NCI-H1694 treated with DMSO at 0.1 percent for 48 hours (cell line): ENCODE results near the gene TBC1D4.
"Not testable (repeated sequence)": the region's sequence is repeated elsewhere in the genome, so short reads cannot be mapped to it uniquely, and the experiment has no call there.

ENCODE experiments used
- DNase-seq: peaks from one replicate; lab custom pipeline; 2025; lab: John Stamatoyannopoulos, UW

The TBC1D4 gene

DNA sequence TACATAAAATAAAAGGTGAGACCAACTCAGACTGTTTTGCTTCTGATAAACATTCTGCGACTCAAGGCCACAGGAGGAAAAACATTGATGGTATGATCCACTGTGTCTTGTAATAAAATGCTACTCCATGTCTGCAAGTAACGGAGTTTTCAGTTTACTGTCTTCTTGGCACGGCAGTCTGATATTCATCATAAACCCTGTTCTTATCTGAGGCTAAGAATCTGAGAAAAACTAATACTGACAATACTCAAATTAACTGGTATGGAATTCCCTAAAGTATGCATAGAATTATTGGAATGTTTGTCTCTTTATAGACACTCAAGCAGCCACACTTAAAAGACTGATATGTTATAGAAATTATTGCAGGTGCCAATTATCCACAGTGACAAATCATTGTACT, 125.5 kb downstream of the TBC1D4 start:
- DNase-seq = no peak

GRCh38 chr13:75355609-75356008, 126.4 kb downstream of the TBC1D4 start:
- no peak for DNase-seq

GRCh38 chr13:75353781-75354193, 128.2 kb downstream of the TBC1D4 start:
- no peak for DNase-seq

GRCh38 chr13:75352641-75353327, 129.2 kb downstream of the TBC1D4 start:
- DNase-seq = no peak

DNA sequence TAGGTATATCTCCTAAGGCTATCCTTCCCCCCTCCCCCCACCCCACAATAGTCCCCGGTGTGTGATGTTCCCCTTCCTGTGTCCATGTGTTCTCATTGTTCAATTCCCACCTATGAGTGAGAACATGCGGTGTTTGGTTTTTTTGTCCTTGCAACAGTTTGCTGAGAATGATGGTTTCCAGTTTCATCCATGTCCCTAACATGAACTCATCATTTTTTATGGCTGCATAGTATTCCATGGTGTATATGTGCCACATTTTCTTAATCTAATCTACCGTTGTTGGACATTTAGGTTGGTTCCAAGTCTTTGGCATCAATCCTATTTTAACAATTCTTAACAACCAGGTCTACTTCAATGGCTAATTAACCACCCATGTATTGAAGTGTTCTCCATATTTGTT, 130.4 kb downstream of the TBC1D4 start:
- DNase-seq = not testable (repeated sequence)

DNA sequence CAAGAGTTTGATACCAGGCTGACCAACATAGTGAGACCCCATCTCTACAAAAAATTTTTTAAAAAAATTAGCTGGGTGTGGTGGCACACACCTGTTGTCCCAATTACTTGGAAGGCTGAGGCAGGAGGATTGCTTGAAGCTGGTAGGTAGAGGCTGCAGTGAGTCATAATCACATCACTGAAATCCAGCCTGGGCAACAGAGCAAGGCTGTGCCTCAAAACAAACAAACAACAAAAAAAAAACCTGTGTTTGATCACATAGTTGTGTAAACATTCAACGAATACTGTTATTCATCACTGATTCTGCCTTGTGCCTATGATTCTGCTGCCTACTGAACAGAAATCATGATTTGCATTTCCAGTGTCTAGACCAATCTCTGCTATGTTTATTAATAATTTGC, 134.0 kb downstream of the TBC1D4 start:
- DNase-seq = no peak

- no peak for DNase-seq
These were observed 134.5 kb downstream of the TBC1D4 start for GRCh38 chr13:75347457-75347856.

GRCh38 chr13:75345193-75345592, 136.8 kb downstream of the TBC1D4 start:
- no peak for DNase-seq

- no peak for DNase-seq
These were observed 140.9 kb downstream of the TBC1D4 start for GRCh38 chr13:75341028-75341427.

GRCh38 chr13:75339635-75340374, 142.2 kb downstream of the TBC1D4 start:
- no peak for DNase-seq

- no peak for DNase-seq
These were observed 147.1 kb downstream of the TBC1D4 start for GRCh38 chr13:75334634-75335447.

- DNase-seq = no peak
These were observed 148.9 kb downstream of the TBC1D4 start for GRCh38 chr13:75333103-75333502.

- no peak for DNase-seq
These were observed 150.1 kb downstream of the TBC1D4 start for GRCh38 chr13:75331792-75332349.

DNA sequence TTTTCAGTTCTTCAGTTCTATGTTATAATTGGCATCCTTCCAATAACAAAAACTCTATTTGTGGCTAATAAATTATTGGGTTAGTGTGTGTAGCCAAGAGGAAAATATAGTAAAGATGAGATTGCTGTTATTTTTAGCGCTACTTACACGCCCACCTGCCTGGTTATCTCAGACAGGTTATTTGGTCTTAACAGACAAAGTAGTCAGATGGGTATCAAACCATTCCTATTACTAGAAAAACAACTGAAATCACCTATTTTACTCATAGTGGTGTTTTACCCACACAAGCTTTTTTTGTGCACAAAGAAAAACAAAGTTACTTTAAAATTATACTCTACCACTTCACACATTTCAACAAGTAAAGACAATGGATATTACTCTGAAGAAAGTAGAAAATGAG, 151.2 kb downstream of the TBC1D4 start:
- DNase-seq = no peak

- no peak for DNase-seq
These were observed 152.2 kb downstream of the TBC1D4 start for GRCh38 chr13:75329723-75330122.

GRCh38 chr13:75329097-75329496, 152.9 kb downstream of the TBC1D4 start:
- DNase-seq = no peak

DNA sequence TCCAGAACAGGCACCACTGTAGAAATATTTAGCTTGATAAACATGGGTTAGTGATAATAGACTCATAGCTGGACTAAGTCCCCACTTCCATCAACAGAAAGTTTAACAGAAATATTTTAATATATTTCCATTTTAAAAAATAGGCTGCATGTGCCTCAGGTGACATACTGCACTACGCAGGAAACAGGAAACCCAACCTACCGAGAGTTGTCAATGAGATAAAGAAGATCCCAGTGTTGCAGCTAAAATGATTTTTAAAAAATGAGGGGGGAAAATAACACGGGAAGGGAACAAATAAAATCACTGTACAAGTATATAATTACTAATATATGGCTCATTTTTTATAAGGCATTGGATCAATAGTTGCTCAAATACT, 154.8 kb downstream of the TBC1D4 start:
- no peak for DNase-seq

- DNase-seq = no peak
These were observed 155.5 kb downstream of the TBC1D4 start for GRCh38 chr13:75326173-75327134.

DNA sequence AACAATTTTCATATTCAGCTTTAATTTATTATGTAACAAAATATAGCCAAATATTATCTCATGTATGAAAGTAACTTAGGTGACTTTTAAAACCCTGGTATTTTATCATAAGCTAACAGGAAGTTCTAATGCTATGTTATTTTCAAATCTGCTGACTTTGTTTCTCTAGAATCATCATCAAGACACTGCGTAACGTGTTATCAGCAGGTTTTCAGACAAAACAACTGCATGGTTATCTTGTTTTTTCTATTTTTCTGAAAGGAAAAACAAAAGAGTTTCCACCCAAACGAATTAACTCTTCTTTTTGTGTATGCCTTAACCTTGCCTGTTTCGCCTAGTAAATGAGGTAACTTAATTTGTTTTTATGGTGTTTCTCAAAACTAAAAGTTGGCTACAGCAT, 156.3 kb downstream of the TBC1D4 start:
- DNase-seq = no peak

DNA sequence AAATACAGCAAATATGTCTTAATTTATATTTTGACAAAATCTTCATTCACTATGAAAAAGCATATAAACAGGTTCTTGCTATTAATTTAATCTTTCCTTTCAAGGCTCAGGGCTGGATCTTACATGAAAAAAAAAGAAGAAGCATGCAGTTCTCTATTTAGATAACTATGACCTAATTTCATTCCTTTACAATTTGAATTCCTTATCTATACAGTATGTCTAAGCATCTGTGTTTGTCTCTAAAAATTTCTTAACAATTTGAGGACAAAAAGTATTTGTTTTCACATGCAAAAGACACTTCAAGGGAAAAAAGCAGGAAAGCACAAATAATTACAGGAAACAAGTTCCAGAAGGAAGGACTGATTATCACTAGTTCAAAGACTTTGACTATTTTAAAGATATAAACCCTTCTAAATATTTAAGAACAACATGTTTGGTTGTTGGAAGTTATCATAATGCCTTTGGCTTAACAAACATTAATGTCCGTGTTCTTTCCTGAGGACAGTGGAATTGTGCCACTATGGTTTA, 157.5 kb downstream of the TBC1D4 start:
- DNase-seq = no peak

DNA sequence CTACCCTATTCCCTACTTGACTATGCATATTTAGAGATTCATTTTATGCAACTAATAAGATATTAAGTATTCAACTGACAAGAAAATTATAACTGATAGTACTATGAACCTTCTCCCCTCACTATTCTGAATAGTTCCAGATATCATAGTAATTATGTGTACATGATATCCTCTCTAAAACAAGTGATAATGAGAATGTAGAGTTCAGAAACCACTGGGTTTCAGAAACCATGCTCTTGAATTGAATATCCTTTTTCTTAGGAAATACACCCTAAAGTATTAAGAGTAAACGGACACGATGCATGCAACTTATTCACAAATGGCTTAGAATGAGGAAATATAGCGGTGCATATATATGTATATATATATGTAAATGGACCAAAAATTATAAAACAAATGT, 160.9 kb downstream of the TBC1D4 start:
- no peak for DNase-seq
